ENCODE data around the gene RBBP8NL. TPM values are rescaled to one million over a fixed set of nuclear protein-coding genes. Genes with fewer than 3 reads are reported as not detected.

RBBP8NL gene
- total and polyA plus RNA-seq, 2 of the 8 experiments (the other 6 are each of a cell fraction or from before 2014, with no cell fraction given) = 0.43 to 0.48 TPM

- ChIA-PET CTCF (ENCODE audit: partially characterized antibody) (interaction anchor here (1.3 kb wide), 1 partner anchor 157 kb away, joined by 3 read pairs; no protein-coding TSS in a partner anchor), POLR2A (ENCODE audit: partially characterized antibody) (interaction anchor here (1.1 kb wide), 1 partner anchor 29 kb away, joined by 3 read pairs; no protein-coding TSS in a partner anchor)
- Histone ChIP-seq H3K4me1 (replicated peaks in 1 of 4; ENCODE audit: control insufficient read depth in 3 of 4, insufficient read depth in 4 of 4, low read length in 3 of 4) (peaks cover 0 to 4% (median 0%) of the 10 kb centered on the region in 4 experiments; a peak in 1 of 7 replicates), H2BK5ac (ENCODE audit: low read depth, low read length) (no peak overlapping the region), H3K9me3 (ENCODE audit: insufficient read depth in 2 of 2, low read depth in 1 of 2, low read length in 1 of 2) (no peaks in the 10 kb centered on the region), H3K4me3 (ENCODE audit: extremely low read depth in 1 of 4, insufficient read depth in 2 of 4, low read depth in 3 of 4, low read length in 4 of 4) (no peak overlapping the region), H3K36me3 (ENCODE audit: control insufficient read depth in 2 of 4, insufficient read depth in 4 of 4, low read length in 3 of 4) (no peaks in the 10 kb centered on the region), H2BK12ac (ENCODE audit: low read depth, low read length) (0 out of 2 replicates have a peak overlapping the region, but pooled peaks have one; percentile 50), H3K4me2 (ENCODE audit: insufficient read depth in 1 of 2, low read depth in 2 of 2, low read length in 2 of 2) (no peak overlapping the region), H3K14ac (ENCODE audit: insufficient read length) (no peak overlapping the region), H2BK20ac (ENCODE audit: low read length) (0 out of 2 replicates have a peak overlapping the region, but pooled peaks have one; percentile 48), H3K23ac (ENCODE audit: insufficient read length) (no peak overlapping the region), H3K27ac (ENCODE audit: low read depth, low read length) (no peak overlapping the region), H4K91ac (replicated peaks; ENCODE audit: insufficient read length, low read length) (peak overlapping the region; percentile 56), H3K79me2 (ENCODE audit: control insufficient read depth in 1 of 2, insufficient read depth in 2 of 2, low read length in 2 of 2) (no peaks in the 10 kb centered on the region), H3K23me2 (ENCODE audit: low read depth, low read length) (peaks cover 3% of the 10 kb centered on the region; the same call in 1 of the 2 replicates), H3K4ac (replicated peaks; ENCODE audit: insufficient read length, low read depth, low read length) (no peak overlapping the region), H2AK5ac (ENCODE audit: low read depth, low read length) (peak overlapping the region; percentile 82; the same call in 1 of the 2 replicates), H4K20me1 (replicated peaks in 1 of 2; ENCODE audit: control insufficient read depth in 1 of 2, insufficient read depth in 2 of 2, low read length in 2 of 2) (no peaks in the 10 kb centered on the region), H2AFZ (ENCODE audit: low read length) (no peak overlapping the region), H2BK120ac (replicated peaks; ENCODE audit: low read depth, low read length) (no peak overlapping the region), H3K79me1 (ENCODE audit: low read depth, low read length) (no peaks in the 10 kb centered on the region), H3K56ac (replicated peaks; ENCODE audit: insufficient read length, low read depth, low read length) (no peak overlapping the region), H2BK15ac (ENCODE audit: low read length) (peak overlapping the region; percentile 61), H3K9ac (replicated peaks in 1 of 4; ENCODE audit: extremely low read depth in 1 of 4, low read depth in 3 of 4, low read length in 3 of 4) (no peak overlapping the region), H4K8ac (ENCODE audit: extremely low read depth, insufficient read depth, low read length) (no peak overlapping the region), H3K18ac (ENCODE audit: extremely low read depth, low read length) (no peak overlapping the region), H3K27me3 (replicated peaks in 1 of 4; ENCODE audit: control insufficient read depth in 3 of 4, extremely low read depth in 1 of 4, insufficient read depth in 3 of 4, low read length in 3 of 4) (no peaks in the 10 kb centered on the region), H4K5ac (ENCODE audit: insufficient read length, low read depth, low read length) (no peak overlapping the region)
- no peak for DNase-seq (ENCODE audit: low read depth in 1 of 2, low spot score in 2 of 2)
- no peak for FAIRE-seq
- TF ChIP-seq, protein P1, sequence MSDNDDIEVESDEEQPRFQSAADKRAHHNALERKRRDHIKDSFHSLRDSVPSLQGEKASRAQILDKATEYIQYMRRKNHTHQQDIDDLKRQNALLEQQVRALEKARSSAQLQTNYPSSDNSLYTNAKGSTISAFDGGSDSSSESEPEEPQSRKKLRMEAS (IDR thresholded peaks at IDR 0.05) = no peak
- no peak for TF ChIP-seq HDAC2 (IDR thresholded peaks at IDR 0.05; ENCODE audit: borderline replicate concordance in 1 of 2, low read depth in 2 of 2, low read length in 2 of 2)
- 81% methylated on average over 3 of the region's 18 CpGs; no CpG with 5 or more reads in 1 of the 2 experiments for WGBS, 2 experiments (ENCODE audit: extremely low coverage in 1 of 2, insufficient coverage in 1 of 2, insufficient read length in 1 of 2, insufficient replicate concordance in 2 of 2, low coverage in 1 of 2, low lambda C conversion rate in 2 of 2, missing lambda C conversion rate in 1 of 2)
Measured at GRCh38 chr20:62452475-62453095, 25.2 kb upstream of the RBBP8NL start.

All from H1 (cell line).